HEK293 (cell line): ENCODE measurements around the gene ARID3A.

ENCODE experiments used
- ZNF548 ChIP-seq: fragments of 450-650 bp; formaldehyde crosslinking; IDR thresholded peaks from 2 replicates; pipeline ENCODE4 v1.5.1; 2016; ENCODE audit warnings: missing biosample characterization, missing genetic modification characterization
- TF ChIP-seq, protein P1 (sequence below): fragments of 450-650 bp; formaldehyde crosslinking; IDR thresholded peaks from 2 replicates; pipeline ENCODE4 v1.5.1; 2016; ENCODE audit warnings: missing biosample characterization, missing genetic modification characterization

DNA sequence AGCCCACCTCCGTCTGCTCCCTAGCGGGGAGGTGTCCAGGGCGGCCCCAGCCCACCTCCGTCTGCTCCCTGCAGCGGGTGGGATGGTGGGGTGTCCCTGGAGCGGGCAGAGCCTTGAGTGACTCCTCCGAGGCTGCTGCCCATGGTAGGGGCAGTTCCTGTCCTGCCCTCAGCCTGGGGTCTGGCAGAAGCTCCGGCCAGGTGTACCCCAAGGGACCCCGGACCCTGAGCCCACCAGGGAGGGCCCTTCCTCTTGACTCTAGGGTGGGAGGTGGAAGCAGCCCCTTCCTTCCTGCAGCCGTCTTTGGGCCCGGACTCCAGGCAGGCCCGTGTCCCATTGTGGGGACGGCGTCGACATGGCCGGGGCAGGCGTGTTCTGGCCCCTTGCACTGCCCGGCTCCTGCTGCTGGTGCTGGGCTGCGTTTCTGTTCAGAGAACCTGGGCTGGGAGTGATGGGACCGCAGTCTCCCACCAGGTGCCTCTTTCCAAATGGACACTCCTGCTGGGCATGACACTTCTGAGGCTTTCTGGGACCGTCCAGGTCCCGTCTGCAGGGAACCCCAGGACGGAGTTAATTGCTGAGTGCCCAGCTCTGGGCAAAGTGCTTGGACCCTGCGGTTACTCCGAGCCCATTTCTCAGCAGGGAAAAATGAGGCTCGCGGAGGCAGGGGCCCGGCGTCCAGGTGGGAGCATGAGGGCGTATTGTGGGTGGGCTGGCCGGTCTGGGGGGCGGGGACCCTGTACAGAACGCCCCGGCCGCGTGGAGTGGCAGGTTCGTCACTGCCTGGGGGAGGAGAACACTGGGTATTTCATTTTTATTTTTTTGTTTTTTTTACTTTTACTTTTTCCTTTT lies 19.8 kb downstream of the ARID3A start:
- TF ChIP-seq, protein P1, sequence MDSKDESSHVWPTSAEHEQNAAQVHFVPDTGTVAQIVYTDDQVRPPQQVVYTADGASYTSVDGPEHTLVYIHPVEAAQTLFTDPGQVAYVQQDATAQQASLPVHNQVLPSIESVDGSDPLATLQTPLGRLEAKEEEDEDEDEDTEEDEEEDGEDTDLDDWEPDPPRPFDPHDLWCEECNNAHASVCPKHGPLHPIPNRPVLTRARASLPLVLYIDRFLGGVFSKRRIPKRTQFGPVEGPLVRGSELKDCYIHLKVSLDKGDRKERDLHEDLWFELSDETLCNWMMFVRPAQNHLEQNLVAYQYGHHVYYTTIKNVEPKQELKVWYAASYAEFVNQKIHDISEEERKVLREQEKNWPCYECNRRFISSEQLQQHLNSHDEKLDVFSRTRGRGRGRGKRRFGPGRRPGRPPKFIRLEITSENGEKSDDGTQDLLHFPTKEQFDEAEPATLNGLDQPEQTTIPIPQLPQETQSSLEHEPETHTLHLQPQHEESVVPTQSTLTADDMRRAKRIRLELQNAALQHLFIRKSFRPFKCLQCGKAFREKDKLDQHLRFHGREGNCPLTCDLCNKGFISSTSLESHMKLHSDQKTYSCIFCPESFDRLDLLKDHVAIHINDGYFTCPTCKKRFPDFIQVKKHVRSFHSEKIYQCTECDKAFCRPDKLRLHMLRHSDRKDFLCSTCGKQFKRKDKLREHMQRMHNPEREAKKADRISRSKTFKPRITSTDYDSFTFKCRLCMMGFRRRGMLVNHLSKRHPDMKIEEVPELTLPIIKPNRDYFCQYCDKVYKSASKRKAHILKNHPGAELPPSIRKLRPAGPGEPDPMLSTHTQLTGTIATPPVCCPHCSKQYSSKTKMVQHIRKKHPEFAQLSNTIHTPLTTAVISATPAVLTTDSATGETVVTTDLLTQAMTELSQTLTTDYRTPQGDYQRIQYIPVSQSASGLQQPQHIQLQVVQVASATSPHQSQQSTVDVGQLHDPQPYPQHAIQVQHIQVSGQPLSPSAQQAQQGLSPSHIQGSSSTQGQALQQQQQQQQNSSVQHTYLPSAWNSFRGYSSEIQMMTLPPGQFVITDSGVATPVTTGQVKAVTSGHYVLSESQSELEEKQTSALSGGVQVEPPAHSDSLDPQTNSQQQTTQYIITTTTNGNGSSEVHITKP (tag by site-specific recombination) = no peak
- no peak for TF ChIP-seq ZNF548
